Transverse colon (tissue), 4 donors: ENCODE results near the gene FIBCD1. TPM values are rescaled to one million over a fixed set of nuclear protein-coding genes. Genes with fewer than 3 reads are reported as not detected.
"Not testable (repeated sequence)": the region's sequence is repeated elsewhere in the genome, so short reads cannot be mapped to it uniquely, and the experiment has no call there.

Experiments
- DNase-seq: peaks from one replicate; pipeline ENCODE4 v3.0.0-alpha.2; 2019
- H3K27ac ChIP-seq, 4 donors: fragments of 200-600 bp; sonication (generic); 2 replicates each; pipeline ENCODE4 v1.5.1; 2016 to 2018; ENCODE audit warnings: inconsistent platforms in 4 of 4
- H3K27me3 ChIP-seq: fragments of 200-600 bp; sonication (generic); 2 replicates; pipeline ENCODE4 v1.5.1; 2017; ENCODE audit warnings: inconsistent platforms
- H3K36me3 ChIP-seq, 4 donors: fragments of 200-600 bp; sonication (generic); 2 replicates each; pipeline ENCODE4 v1.5.1; 2017 to 2019; ENCODE audit warnings: inconsistent platforms in 4 of 4
- H3K4me1 ChIP-seq, 4 donors: fragments of 200-600 bp; sonication (generic); 2 replicates each; pipeline ENCODE4 v1.5.1; 2017 to 2020; ENCODE audit warnings: inconsistent platforms in 4 of 4
- H3K4me3 ChIP-seq, 4 donors: fragments of 200-600 bp; sonication (generic); 1 replicate in 1 of 4; 2 replicates in 3 of 4; pipeline versions ENCODE4 v1.5.1 to v1.6.1; 2017 to 2019; ENCODE audit warnings: inconsistent platforms in 4 of 4
- H3K9me3 ChIP-seq, 2 donors: fragments of 200-600 bp; sonication (generic); 2 replicates each; pipeline ENCODE4 v1.5.1; 2017 to 2019; ENCODE audit warnings: inconsistent platforms in 2 of 2
- CTCF ChIP-seq, 5 experiments: fragments of 200-600 bp in 3 of 5; fragments of 450-650 bp in 2 of 5; sonication (generic) in 3 of 5; IDR thresholded peaks; 1 replicate in 2 of 5; 2 replicates in 3 of 5; pipeline ENCODE4 v1.5.1; 2016 to 2017; ENCODE audit warnings: antibody characterized with exemption in 5 of 5, inconsistent platforms in 3 of 5, mild to moderate bottlenecking in 2 of 5, moderate library complexity in 1 of 5
- EP300 ChIP-seq: sonication (generic); formaldehyde crosslinking; IDR thresholded peaks from one replicate; pipeline ENCODE4 v1.6.1; 2017; ENCODE audit warnings: antibody characterized with exemption, low read depth
- POLR2A ChIP-seq: fragments of 450-650 bp; IDR thresholded peaks from one replicate; pipeline ENCODE4 v1.6.1; 2016; ENCODE audit warnings: antibody characterized with exemption, mild to moderate bottlenecking, moderate library complexity
- POLR2AphosphoS5 ChIP-seq, 3 donors: sonication (generic); formaldehyde crosslinking; IDR thresholded peaks; one replicate each; pipeline ENCODE4 v1.6.1; 2016; ENCODE audit warnings: antibody characterized with exemption in 3 of 3
- WGBS, 2 donors: methylation state at CpG; one replicate each; pipeline ENCODE4 v1.1.5; 2018; ENCODE audit warnings: low coverage in 1 of 2; 5-methylcytosine and 5-hydroxymethylcytosine counted together
- in situ Hi-C, 4 donors: fragments of 200-750 bp; cut with MboI; loops; one replicate each; pipeline versions ENCODE4 v1.15.0 to v1.15.1; 2017; ENCODE audit warnings: low sequenced_read_pairs in 3 of 4, low pct_ligation_motif_present in 1 of 4, low pct_unique_long_range_greater_than_20kb in 1 of 4
- intact Hi-C: fragments of 100-400 bp; cut with DNase I; formaldehyde crosslinking; loops from one replicate; pipeline ENCODE4 v1.15.1; 2023; ENCODE audit warnings: low total_unique reads
- total RNA-seq, 4 donors: library from RNA; depleted of rRNA; stranded (reverse); fragments of >200 nt; gene quantifications; one replicate each; pipeline ENCODE4 v1.1.0, GENCODE V29; 2016

The FIBCD1 gene
- total RNA-seq, 4 donors from 2014 or later = 1.6 to 54.7 (median 3.3) TPM; not detected in 1

- Histone ChIP-seq H3K4me1 (peaks cover 0 to 9% (median 4%) of the 10 kb centered on the region in 4 donors), H3K4me3 (no peak overlapping the region), H3K9me3 (no peaks in the 10 kb centered on the region), H3K36me3 (no peaks in the 10 kb centered on the region), H3K27me3 (peaks cover 8% of the 10 kb centered on the region), H3K27ac (no peak overlapping the region)
- 74 to 100% methylated on average over 1 to 21 of the region's 21 CpGs for WGBS, 2 donors
- intact Hi-C loops (no loop called here), in situ Hi-C loops (no loop called here)
- DNase-seq = no peak
- no peak for TF ChIP-seq EP300
- no peak for TF ChIP-seq POLR2AphosphoS5 (IDR thresholded peaks at IDR 0.05)
- no peak for TF ChIP-seq CTCF (IDR thresholded peaks at IDR 0.05)
- no peak for TF ChIP-seq POLR2A
These were observed 17.8 kb upstream of the FIBCD1 start for GRCh38 chr9:130956636-130957450.

DNA sequence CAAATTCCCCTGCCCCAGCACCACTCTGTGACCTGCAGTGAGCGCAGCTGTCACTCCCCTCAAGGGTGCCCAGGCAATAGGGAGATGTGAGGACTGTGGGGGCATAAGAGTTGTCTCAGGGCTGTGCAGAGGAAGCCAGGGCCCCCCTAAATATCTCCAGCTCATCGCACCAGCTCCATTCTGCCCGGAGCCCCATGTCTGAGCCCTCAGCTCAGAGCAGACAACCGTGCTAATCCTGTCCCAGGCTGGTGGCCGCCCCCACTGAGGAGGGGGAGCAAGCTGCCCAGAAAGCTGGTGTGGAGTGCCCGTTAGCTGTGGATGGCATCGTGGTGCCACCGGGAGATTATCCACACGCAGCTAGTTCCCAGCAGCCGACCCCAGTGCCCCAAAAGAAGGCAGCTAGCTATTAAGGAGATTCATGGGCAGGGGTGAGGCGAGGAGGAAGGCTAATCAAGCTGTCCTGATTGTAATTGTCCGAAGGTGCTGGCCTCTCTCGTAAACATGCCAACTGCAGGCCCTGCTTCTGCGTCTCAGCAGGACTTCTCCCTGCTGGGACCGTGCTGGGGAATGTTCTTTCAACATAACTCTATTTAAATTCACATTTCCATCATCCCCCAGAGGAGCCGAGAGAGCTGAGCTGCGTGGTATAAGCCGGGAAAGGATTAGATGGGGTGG lies 17.0 kb upstream of the FIBCD1 start:
- Histone ChIP-seq H3K27ac (no peak overlapping the region), H3K9me3 (no peaks in the 10 kb centered on the region), H3K4me3 (no peak overlapping the region), H3K4me1 (peaks cover 0 to 13% (median 6%) of the 10 kb centered on the region in 4 donors), H3K36me3 (no peaks in the 10 kb centered on the region), H3K27me3 (peaks cover 8% of the 10 kb centered on the region)
- no peak for TF ChIP-seq POLR2A
- no peak for TF ChIP-seq CTCF (IDR thresholded peaks at IDR 0.05)
- no peak for TF ChIP-seq POLR2AphosphoS5 (IDR thresholded peaks at IDR 0.05)
- no peak for TF ChIP-seq EP300
- intact Hi-C loops = no loop called here
- DNase-seq = no peak
- in situ Hi-C loops = no loop called here
- 66 to 74% methylated on average over 5 to 17 of the region's 18 CpGs for WGBS, 2 donors

DNA sequence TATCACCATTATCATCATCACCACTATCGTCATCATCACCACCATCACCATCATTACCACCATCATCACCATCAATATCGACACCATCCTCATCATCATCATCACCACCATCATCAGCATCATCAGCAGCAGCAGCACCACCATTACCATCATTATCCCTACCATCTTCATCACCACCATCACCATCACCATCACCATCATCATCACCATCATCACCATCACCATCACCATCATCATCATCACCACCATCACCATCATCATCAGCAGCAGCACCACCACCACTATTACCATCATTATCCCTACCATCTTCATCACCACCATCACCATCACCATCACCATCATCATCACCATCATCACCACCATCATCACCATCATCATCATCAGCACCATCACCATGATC lies 15.9 kb upstream of the FIBCD1 start:
- H3K27me3 ChIP-seq, in situ Hi-C loops, H3K27ac ChIP-seq, DNase-seq, H3K9me3 ChIP-seq, H3K4me3 ChIP-seq, intact Hi-C loops, H3K36me3 ChIP-seq: not testable (repeated sequence)
- H3K4me1 ChIP-seq = peaks cover 0 to 18% (median 7%) of the 10 kb centered on the region in 4 donors
- whole genome bisulfite sequencing, 2 donors = 87 to 94% methylated on average over 2 of the region's 2 CpGs

DNA sequence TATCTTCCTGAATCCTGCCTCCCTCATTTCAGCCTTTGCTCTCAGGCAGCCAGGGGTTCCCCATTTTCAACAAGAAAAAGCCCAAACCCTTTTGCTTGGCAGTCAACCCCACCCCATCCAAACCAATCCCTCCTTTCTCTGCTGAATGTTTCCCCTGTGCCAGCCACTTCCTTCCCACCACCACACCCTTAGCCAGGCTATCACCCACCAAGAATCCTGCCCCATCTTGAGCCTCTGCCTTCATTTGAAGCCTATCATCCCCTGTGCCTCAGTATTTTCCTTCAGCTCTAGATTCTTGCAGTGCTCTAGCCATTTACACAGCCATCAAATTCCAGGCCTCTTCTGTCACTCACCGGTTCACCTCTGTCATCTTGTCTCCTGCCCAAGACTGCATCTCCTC lies 15.3 kb upstream of the FIBCD1 start:
- Histone ChIP-seq H3K36me3 (no peaks in the 10 kb centered on the region), H3K27me3 (peaks cover 8% of the 10 kb centered on the region), H3K4me3 (no peak overlapping the region), H3K27ac (no peak overlapping the region), H3K9me3 (peaks cover 0 to 4% of the 10 kb centered on the region in 2 donors), H3K4me1 (peaks cover 0 to 18% (median 7%) of the 10 kb centered on the region in 4 donors)
- intact Hi-C loops (no loop called here), in situ Hi-C loops (no loop called here)
- TF ChIP-seq EP300 (no peak), POLR2A (no peak), POLR2AphosphoS5 (IDR thresholded peaks at IDR 0.05) (no peak), CTCF (IDR thresholded peaks at IDR 0.05) (no peak)
- WGBS, 2 donors = 96 to 100% methylated on average over 1 of the region's 1 CpG
- no peak for DNase-seq
